IPS DF 4.7 (cell line): Measurements from ENCODE around the gene YAP1.
"Not testable (repeated sequence)": the region's sequence is repeated elsewhere in the genome, so short reads cannot be mapped to it uniquely, and the experiment has no call there.

Experiments used
- DNase-seq: peaks from one replicate; pipeline ENCODE4 v3.0.0-alpha.2; 2013; ENCODE audit warnings: low spot score; ENCODE audit errors: extremely low read depth

The YAP1 gene

GRCh38 chr11:102196816-102197215, 86.6 kb downstream of the YAP1 start:
- DNase-seq, result no peak

DNA sequence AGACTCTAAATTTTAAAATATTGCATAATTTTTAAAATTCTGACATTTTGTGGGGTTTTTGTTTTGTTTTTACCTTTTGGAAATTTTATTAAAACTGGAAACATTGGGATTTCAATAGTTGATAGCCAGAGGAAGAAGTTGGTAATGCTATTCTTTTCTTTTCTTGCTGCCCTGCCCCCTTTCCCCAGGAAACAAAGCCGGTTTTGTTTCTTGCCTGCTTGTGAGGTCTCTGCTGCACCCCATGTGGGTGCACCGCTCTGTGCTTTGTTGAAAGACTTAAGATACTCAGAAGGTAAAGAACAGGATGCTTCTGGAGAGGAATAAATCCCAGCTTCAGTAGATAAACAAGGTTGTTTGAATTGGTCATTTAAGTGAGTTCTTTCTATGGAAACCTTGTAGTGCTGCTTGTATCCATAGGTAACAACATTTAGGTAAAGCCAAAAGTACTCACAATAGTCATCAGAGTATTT, 87.5 kb downstream of the YAP1 start:
- peak; percentile 60 for DNase-seq

GRCh38 chr11:102199673-102200072, 89.4 kb downstream of the YAP1 start:
- DNase-seq, result no peak

DNA sequence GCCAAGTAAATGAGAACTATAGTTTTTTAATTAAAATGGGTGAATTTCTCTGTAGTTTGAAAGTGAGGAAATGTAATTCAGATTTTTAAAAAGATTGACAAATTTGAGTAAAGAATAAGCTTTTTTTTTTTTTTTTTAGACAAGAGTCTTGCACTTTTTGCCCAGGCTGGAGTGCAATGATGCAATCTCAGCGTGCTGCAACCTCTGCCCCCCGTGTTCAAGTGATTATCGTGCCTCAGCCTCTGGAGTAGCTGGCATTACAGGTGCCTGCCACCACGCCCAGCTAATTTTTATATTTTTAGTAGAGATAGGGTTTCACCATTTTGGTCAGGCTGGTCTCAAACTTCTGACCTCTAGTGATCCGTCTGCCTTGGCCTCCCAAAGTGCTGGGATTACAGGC, 90.1 kb downstream of the YAP1 start:
- DNase-seq, result not testable (repeated sequence)

DNA sequence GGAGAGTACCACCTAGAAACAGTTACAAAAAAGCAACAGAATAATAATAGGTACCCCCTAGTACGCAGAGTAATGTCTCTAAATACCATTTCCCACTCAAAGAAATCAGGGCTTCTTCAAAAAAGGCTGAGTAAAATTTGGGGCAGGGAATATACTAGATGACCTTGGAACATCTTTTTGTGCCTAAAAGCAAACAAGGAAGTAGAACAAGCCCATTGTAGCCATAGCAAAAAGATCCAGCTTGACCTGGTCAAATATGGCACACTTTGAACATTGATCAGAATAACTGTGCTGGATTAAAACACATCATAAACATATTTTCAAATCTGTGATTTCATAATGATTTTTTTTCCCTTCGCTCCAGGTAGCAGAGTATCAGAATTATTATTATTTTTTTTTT, 91.5 kb downstream of the YAP1 start:
- no peak for DNase-seq

- DNase-seq, result no peak
These were observed 92.7 kb downstream of the YAP1 start for GRCh38 chr11:102202972-102203371.

- no peak for DNase-seq
These were observed 93.9 kb downstream of the YAP1 start for GRCh38 chr11:102204174-102204573.

DNA sequence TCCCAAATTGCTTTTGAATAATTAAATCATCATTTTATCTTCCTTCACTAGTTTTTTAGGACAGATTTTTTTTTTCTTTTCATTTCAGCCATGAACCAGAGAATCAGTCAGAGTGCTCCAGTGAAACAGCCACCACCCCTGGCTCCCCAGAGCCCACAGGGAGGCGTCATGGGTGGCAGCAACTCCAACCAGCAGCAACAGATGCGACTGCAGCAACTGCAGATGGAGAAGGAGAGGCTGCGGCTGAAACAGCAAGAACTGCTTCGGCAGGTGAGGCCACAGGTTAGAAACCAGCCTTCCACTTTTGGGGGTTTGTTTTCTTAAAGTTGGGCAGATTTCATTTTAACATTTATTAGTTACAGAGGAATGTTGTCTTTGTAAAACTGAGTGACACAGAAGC, 95.6 kb downstream of the YAP1 start:
- DNase-seq, result no peak

DNA sequence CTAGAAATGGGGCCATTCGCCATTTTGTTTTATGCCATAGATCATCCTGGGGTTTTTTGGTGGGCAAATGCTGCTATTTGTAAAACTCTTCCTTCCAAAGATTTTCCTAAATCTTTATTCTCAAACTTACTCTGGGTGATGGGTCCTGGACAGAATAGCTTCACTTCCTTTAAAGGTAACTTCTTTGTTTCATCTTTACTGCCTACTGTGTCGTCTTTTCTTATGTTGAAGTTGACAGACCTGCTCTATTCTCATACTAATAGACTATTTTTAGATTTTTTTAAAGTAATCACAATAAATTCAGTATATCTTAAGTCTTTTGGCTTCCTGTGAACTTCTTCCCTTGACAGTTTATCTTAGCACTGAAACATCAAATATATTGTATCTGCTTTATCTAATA, 98.6 kb downstream of the YAP1 start:
- DNase-seq, result peak; percentile 46

GRCh38 chr11:102214623-102215022, 104.4 kb downstream of the YAP1 start:
- DNase-seq, result no peak

DNA sequence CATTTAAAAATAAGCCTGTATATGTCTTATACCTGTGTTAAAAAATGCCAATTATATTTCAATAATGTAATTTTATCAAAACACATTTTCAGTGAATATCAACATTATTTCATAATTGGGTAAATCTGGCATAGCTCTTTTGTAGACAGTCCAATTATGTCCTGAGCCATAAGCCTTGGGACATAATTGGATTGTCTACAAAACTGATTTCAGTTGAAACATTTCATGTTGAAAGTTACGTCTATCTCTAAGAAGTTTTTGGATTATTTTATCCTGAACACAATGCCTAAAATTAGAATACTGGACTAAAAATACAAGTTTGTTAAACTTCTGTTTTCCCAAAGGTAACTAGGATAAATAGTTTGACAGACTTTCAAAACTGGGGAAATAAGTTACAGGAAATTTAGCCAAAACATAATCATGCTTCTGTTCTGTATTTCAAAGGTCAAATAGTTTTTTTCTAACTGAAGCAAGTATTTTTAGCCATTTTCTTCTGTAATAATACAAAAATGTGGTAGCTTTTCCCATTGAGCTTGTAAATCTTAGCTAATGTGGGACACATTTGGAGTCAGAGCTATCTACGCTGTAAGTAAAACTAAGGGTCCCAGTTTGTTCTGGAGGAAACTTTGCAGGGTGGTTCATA, 106.3 kb downstream of the YAP1 start:
- DNase-seq, result no peak

DNA sequence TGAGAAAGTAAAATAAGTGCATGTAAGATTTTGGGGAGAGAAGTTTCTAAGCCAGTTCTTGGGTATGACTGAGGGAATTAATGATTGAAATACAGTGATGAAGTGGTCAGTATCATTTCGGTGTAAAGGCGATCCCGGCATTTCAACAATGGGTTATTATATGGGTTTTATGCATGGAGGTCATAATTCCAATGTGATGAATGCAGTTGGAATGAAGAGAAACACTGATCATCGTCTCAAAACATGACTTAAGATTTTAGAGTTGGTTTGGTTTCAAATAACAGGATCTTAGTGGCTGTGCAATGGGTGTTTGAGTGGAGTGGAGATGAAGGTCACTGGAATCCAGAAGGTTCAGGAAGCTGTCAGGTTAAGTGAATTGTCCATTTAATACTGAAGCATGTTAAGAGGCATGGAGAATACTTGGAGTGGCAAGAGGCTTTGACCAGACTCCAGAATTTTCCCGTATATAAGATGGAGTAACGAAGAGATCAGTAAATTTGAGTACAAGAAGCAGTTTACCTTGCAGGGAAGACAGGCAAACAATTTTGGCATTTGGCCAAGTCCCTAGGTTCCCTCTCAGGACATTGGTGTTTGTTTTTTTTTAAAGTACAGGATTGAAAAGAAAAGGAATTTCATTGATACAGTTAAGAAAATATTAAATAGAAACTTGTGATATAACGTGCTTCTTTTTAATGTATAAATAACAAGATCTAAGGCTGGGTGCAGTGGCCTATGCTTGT, 110.7 kb downstream of the YAP1 start:
- no peak for DNase-seq

DNA sequence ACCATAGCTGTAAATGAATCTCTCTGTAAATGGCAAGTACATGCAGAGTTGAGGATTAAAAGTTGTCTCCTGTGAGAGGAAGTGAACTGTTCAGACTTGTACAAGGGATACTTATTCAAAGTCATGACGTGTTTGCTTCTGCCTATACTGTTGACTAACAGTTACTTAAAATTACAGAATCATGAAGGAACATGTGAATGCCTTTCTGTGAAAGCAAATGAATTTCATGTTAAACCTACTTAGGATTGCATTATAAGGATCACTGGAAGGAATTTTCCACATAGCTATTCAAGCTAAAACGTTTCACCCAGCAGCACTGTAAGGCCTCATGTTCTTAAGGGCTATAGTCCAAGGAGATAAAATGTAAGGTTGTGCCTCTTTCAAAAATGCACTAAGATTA, 113.6 kb downstream of the YAP1 start:
- DNase-seq, result no peak

- DNase-seq, result no peak
These were observed 115.7 kb downstream of the YAP1 start for GRCh38 chr11:102225689-102226568.

DNA sequence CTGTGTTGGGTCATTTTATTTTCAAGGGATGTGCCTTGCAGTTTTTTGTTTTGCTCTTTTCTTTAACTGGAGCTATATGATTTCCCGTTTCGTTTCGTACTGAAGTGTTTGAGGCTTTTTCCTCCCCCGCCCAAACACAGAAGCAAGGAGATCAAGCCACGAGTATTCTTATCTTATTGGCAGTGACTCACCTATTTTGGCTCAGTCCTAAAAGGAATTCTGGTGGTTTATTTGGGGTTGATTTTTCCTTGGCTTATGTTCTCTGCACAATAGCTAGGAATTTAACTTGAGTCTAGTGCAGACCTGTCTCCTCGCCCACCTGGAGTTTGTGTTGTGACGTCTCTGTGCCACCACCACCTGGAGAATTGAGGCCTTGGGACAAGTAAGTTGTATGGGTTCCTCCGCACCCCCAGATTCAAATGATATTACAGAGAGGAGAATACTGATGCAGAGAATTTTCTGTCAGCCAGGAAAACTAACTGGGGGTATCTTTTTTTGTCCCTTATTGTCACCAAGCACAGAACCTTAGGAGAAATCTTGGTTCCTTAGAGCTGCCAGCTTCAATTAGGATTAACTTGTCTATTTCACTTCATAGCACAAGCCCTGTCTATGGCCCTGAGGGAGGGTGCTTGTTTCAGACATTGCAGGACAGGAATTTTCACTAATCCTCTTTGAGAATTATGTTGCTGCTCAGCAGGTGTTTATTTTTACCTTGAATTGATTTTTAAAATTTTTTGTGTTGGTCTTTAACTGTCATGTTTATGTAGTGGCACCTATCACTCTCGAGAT, 116.6 kb downstream of the YAP1 start:
- no peak for DNase-seq

GRCh38 chr11:102229510-102230123, 119.4 kb downstream of the YAP1 start:
- no peak for DNase-seq

- DNase-seq, result no peak
These were observed 119.9 kb downstream of the YAP1 start for GRCh38 chr11:102230186-102230585.

GRCh38 chr11:102230911-102231310, 120.7 kb downstream of the YAP1 start:
- no peak for DNase-seq

DNA sequence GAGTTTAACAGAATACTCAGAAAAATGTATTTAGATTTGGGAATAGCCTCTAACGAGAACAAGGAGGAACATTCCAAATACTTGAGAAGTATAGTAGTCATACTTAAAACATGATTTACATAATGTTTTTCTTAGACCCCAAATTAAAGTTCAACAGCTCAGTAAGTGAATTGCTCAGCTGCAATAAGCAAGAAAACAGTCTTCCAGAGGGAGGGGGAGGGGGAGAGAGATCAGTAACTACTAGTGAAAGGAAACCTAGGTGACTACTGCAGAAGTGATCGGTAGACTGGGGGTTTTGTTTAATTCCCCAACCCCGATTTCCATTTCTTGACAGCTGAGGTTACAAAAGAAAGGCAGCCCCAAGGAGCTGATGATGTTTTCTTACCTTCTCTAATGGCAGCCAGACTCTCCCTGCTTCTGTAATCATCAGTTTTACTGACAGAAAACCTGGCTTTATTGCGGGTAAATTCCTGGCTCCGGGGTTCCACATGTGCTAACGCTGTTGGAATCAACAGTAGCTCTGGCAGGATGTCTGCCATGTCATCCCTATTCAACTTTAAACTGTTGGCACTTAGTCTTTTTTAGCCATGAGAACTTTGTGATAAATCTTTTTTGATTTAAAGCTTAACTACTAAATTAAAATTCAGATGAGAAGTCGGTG, 124.7 kb downstream of the YAP1 start:
- DNase-seq, result no peak

DNA sequence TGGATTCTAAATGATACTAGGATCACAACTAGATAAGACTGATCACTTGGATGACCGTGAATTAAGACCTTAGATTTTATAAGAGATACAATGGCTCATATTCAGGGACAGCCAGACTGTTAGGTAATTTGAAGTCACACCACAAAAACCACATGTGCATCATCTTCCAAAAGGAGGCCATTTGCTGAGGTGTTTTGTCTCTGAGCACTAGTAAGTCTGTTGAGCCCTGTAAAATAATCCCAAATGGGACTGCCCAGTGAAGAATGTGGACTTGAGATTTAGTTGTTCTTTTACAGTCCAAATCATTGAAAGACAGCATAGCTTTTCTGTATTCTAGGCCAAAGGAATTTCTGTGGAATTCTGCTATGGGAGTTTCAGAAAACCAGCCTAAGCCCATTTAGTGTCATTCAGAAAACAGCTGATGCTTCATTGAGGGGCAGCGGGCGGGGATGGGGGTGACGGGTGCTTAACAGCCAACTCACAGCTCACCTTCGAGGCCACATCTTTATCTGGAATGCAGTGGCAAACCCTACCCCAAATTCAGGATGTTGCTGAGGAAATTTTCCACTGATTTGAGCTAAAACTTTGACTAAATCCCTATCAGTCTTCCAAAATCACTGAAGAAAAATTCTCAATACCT, 127.0 kb downstream of the YAP1 start:
- DNase-seq, result no peak
